Erythroblast (primary cell): ENCODE results near the gene DEXI.

Experiments
- GATA1 ChIP-seq: IDR thresholded peaks from 2 replicates; pipeline ENCODE4 v1.6.1; 2011; ENCODE audit warnings: low read depth, mild to moderate bottlenecking, control low read depth, low read length, moderate library complexity
- POLR2A ChIP-seq: IDR thresholded peaks from 2 replicates; pipeline ENCODE4 v1.6.1; 2011; ENCODE audit warnings: mild to moderate bottlenecking, low read length

GRCh38 chr16:10954903-10955302 lies 12.6 kb upstream of the DEXI start:
- no peak for TF ChIP-seq POLR2A
- TF ChIP-seq GATA1: no peak
